Body of pancreas (tissue), 4 donors: Measurements from ENCODE around the gene ARHGAP33.

Experiments used
- CTCF ChIP-seq, 7 experiments: fragments of 450-650 bp in 4 of 7; fragments of 200-600 bp in 3 of 7; sonication (generic) in 3 of 7; IDR thresholded peaks; one replicate each; pipeline ENCODE4 v1.5.1; 2016 to 2019; ENCODE audit warnings: antibody characterized with exemption in 7 of 7
- POLR2A ChIP-seq, 3 donors: fragments of 450-650 bp; IDR thresholded peaks; one replicate each; pipeline ENCODE4 v1.6.1; 2016; ENCODE audit warnings: antibody characterized with exemption in 3 of 3, mild to moderate bottlenecking in 2 of 3

- TF ChIP-seq CTCF (IDR thresholded peaks at IDR 0.05): no peak
- TF ChIP-seq POLR2A (IDR thresholded peaks at IDR 0.05): peak in 1 of 3 donors; percentile 4
Observed at GRCh38 chr19:35739275-35740107, 35.9 kb upstream of the ARHGAP33 start.
